Osteoblast (primary cell): ENCODE data around the gene ANKRD12. TPM values are rescaled to one million over a fixed set of nuclear protein-coding genes. Genes with fewer than 3 reads are reported as not detected.
A peak's percentile ranks its signal among the peaks of the same experiment; 100 is the strongest.

ENCODE experiments used
- DNase-seq: peaks from one replicate; pipeline ENCODE4 v3.0.0; 2011; ENCODE audit warnings: low spot score, mixed read lengths; ENCODE audit not compliant: insufficient read length; ENCODE audit errors: missing footprints
- H2AFZ ChIP-seq: 2 replicates; pipeline ENCODE4 v1.6.0; 2011; ENCODE audit warnings: mild to moderate bottlenecking, low read length
- H3K27ac ChIP-seq: 2 replicates; pipeline ENCODE4 v1.5.1; 2011; ENCODE audit warnings: mild to moderate bottlenecking, low read depth, low read length, moderate library complexity
- H3K27me3 ChIP-seq: 2 replicates; pipeline ENCODE4 v1.6.0; 2012; ENCODE audit warnings: mild to moderate bottlenecking, control low read depth, inconsistent platforms, low read length, moderate library complexity; ENCODE audit not compliant: insufficient read depth
- H3K36me3 ChIP-seq: 2 replicates; pipeline ENCODE4 v1.5.1; 2011; ENCODE audit warnings: mild to moderate bottlenecking, low read length, control low read depth, moderate library complexity; ENCODE audit not compliant: insufficient read depth
- H3K4me1 ChIP-seq: 2 replicates; pipeline ENCODE4 v1.5.1; 2011; ENCODE audit warnings: mild to moderate bottlenecking, low read length, control low read depth, moderate library complexity; ENCODE audit not compliant: insufficient read depth
- H3K4me2 ChIP-seq: 2 replicates; pipeline ENCODE4 v1.6.0; 2011; ENCODE audit warnings: mild to moderate bottlenecking, low read length; ENCODE audit not compliant: insufficient read depth
- H3K4me3 ChIP-seq: fragments of 200-600 bp; sonication (generic); 3 replicates; pipeline ENCODE4 v1.5.1; 2012; ENCODE audit warnings: mild to moderate bottlenecking, low read length, inconsistent platforms; ENCODE audit not compliant: insufficient read depth
- H3K79me2 ChIP-seq: 2 replicates; pipeline ENCODE4 v1.6.0; 2012; ENCODE audit warnings: mild to moderate bottlenecking, low read length, control low read depth, inconsistent platforms; ENCODE audit not compliant: insufficient read depth
- H3K9me3 ChIP-seq: 2 replicates; pipeline ENCODE4 v1.5.1; 2011; ENCODE audit warnings: low read depth, low read length, control low read depth
- H4K20me1 ChIP-seq: 2 replicates; pipeline ENCODE4 v1.6.0; 2012; ENCODE audit warnings: mild to moderate bottlenecking, low read length, control low read depth; ENCODE audit not compliant: insufficient read depth
- total RNA-seq: library from RNA; depleted of rRNA; stranded (reverse); fragments of >200 nt; gene quantifications from 2 replicates; pipeline ENCODE4 v1.2.3, GENCODE V29; 2012
- TF ChIP-seq, protein P1 (sequence below): IDR thresholded peaks from 2 replicates; pipeline ENCODE4 v1.5.1; 2011; ENCODE audit warnings: mild to moderate bottlenecking, low read depth, low read length, moderate library complexity; ENCODE audit errors: extremely low read depth

The ANKRD12 gene
- total RNA-seq, 1 donor: 47.8 TPM

GRCh38 chr18:9094307-9095226, 42.0 kb upstream of the ANKRD12 start:
- Histone ChIP-seq H2AFZ (peak overlapping the region; percentile 64), H3K4me3 (no peak overlapping the region), H4K20me1 (no peaks in the 10 kb centered on the region), H3K79me2 (no peaks in the 10 kb centered on the region), H3K36me3 (no peaks in the 10 kb centered on the region), H3K9me3 (no peaks in the 10 kb centered on the region), H3K27ac (peak overlapping the region; percentile 98), H3K27me3 (no peaks in the 10 kb centered on the region), H3K4me1 (peaks cover 27% of the 10 kb centered on the region), H3K4me2 (peak overlapping the region; percentile 73)
- DNase-seq: peak; percentile 72
- TF ChIP-seq, protein P1, sequence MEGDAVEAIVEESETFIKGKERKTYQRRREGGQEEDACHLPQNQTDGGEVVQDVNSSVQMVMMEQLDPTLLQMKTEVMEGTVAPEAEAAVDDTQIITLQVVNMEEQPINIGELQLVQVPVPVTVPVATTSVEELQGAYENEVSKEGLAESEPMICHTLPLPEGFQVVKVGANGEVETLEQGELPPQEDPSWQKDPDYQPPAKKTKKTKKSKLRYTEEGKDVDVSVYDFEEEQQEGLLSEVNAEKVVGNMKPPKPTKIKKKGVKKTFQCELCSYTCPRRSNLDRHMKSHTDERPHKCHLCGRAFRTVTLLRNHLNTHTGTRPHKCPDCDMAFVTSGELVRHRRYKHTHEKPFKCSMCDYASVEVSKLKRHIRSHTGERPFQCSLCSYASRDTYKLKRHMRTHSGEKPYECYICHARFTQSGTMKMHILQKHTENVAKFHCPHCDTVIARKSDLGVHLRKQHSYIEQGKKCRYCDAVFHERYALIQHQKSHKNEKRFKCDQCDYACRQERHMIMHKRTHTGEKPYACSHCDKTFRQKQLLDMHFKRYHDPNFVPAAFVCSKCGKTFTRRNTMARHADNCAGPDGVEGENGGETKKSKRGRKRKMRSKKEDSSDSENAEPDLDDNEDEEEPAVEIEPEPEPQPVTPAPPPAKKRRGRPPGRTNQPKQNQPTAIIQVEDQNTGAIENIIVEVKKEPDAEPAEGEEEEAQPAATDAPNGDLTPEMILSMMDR: no peak

GRCh38 chr18:9095297-9096006, 41.1 kb upstream of the ANKRD12 start:
- Histone ChIP-seq H4K20me1 (no peaks in the 10 kb centered on the region), H3K36me3 (no peaks in the 10 kb centered on the region), H3K4me3 (no peak overlapping the region), H3K4me1 (peaks cover 27% of the 10 kb centered on the region), H2AFZ (peak overlapping the region; percentile 55), H3K79me2 (no peaks in the 10 kb centered on the region), H3K9me3 (no peaks in the 10 kb centered on the region), H3K27ac (peak overlapping the region; percentile 98), H3K27me3 (no peaks in the 10 kb centered on the region), H3K4me2 (peak overlapping the region; percentile 73)
- no peak for DNase-seq
- TF ChIP-seq, protein P1: no peak

DNA sequence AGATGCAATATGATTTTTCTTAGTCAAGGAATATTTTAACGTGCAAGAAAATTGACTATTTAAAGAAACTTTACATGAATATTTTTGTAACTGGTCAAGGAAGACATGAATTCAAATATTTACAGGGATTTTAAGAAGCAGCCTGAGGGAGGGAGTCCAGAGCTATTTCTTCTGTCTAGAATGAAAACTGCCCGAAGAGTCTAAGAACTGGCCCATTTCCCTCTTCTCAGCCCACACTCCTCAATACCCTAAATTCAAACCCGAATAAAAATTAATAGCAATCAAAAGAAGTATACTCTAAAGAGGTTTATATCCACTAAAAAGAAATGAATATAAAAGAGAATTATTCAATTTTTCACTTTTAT, 40.6 kb upstream of the ANKRD12 start:
- Histone ChIP-seq H4K20me1 (no peaks in the 10 kb centered on the region), H3K4me2 (no peak overlapping the region), H3K4me1 (peaks cover 27% of the 10 kb centered on the region), H3K27me3 (no peaks in the 10 kb centered on the region), H3K4me3 (no peak overlapping the region), H3K36me3 (no peaks in the 10 kb centered on the region), H3K27ac (no peak overlapping the region), H2AFZ (peak overlapping the region; percentile 55), H3K79me2 (no peaks in the 10 kb centered on the region), H3K9me3 (no peaks in the 10 kb centered on the region)
- TF ChIP-seq, protein P1: no peak
- DNase-seq: no peak

DNA sequence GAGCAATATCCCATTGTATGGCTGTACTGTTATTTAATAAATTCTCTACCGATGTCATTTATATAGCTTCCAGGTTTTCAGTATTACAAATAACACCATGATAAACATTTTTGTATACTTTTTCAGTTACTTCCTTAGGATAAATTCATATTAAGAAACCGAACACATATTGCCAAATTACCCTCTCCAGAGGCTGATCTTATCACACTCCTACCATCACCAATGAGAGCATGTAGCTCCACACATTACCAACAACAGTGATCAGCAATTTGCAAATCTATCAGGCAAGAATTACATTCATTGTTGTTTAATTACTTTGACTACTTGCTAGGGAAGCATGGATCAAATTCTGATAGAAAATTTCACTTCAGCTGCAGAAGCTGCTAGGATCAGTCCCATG, 39.9 kb upstream of the ANKRD12 start:
- Histone ChIP-seq H3K27me3 (no peaks in the 10 kb centered on the region), H3K4me3 (no peak overlapping the region), H3K4me1 (peaks cover 31% of the 10 kb centered on the region), H3K4me2 (no peak overlapping the region), H3K27ac (no peak overlapping the region), H3K9me3 (no peaks in the 10 kb centered on the region), H3K36me3 (no peaks in the 10 kb centered on the region), H3K79me2 (no peaks in the 10 kb centered on the region), H4K20me1 (no peaks in the 10 kb centered on the region), H2AFZ (no peak overlapping the region)
- no peak for DNase-seq
- TF ChIP-seq, protein P1: no peak
